Fibroblast of skin of abdomen (primary cell): ENCODE results near the gene WDR55.
"Not testable (repeated sequence)": the region's sequence is repeated elsewhere in the genome, so short reads cannot be mapped to it uniquely, and the experiment has no call there.

Experiments
- DNase-seq: peaks from one replicate; pipeline ENCODE4 v3.0.0-alpha.2; 2013

WDR55 gene

GRCh38 chr5:140658870-140659269 is 5.8 kb upstream of the WDR55 start:
- no peak for DNase-seq

GRCh38 chr5:140660371-140660770 is 4.3 kb upstream of the WDR55 start:
- not testable (repeated sequence) for DNase-seq

GRCh38 chr5:140664030-140664358 is 710 bp upstream of the WDR55 start:
- no peak for DNase-seq

GRCh38 chr5:140671035-140671434 is 6.3 kb downstream of the WDR55 start:
- not testable (repeated sequence) for DNase-seq

- DNase-seq, result no peak
Measured at GRCh38 chr5:140671472-140672125, 6.9 kb downstream of the WDR55 start.

- peak; percentile 28 for DNase-seq
Measured at GRCh38 chr5:140672455-140673186, 7.9 kb downstream of the WDR55 start.

- DNase-seq, result no peak
Measured at GRCh38 chr5:140673187-140673976, 8.7 kb downstream of the WDR55 start, which contains the start of gene DND1. Gene DND1 (minus strand): TSS chr5:140673576. CDS start chr5:140673542, 34 bp downstream.

GRCh38 chr5:140674211-140674610 is 9.5 kb downstream of the WDR55 start:
- DNase-seq, result no peak

- no peak for DNase-seq
Measured at GRCh38 chr5:140674629-140675028, 9.9 kb downstream of the WDR55 start.

- DNase-seq, result no peak
Measured at GRCh38 chr5:140677947-140678346, 13.2 kb downstream of the WDR55 start.

GRCh38 chr5:140678993-140679392 is 14.3 kb downstream of the WDR55 start:
- no peak for DNase-seq

GRCh38 chr5:140690376-140690932 is 25.8 kb downstream of the WDR55 start:
- DNase-seq, result no peak

- peak; percentile 93 for DNase-seq
Measured at GRCh38 chr5:140690941-140691924, 26.5 kb downstream of the WDR55 start, which contains the start of the genes HARS1 and HARS2. Gene HARS1 (minus strand): TSS chr5:140691370. CDS start chr5:140691304, 66 bp downstream. Gene HARS2 (plus strand): TSS chr5:140691455. CDS start chr5:140691649, 194 bp downstream.

GRCh38 chr5:140694276-140694675 is 29.6 kb downstream of the WDR55 start:
- DNase-seq, result no peak

- no peak for DNase-seq
Measured at GRCh38 chr5:140696891-140697492, 32.3 kb downstream of the WDR55 start.

- peak; percentile 98 for DNase-seq
Measured at GRCh38 chr5:140700177-140701144, 35.8 kb downstream of the WDR55 start, which contains the start of gene ZMAT2. Gene ZMAT2 (plus strand): TSS chr5:140700447. CDS start chr5:140700461, 14 bp downstream.

GRCh38 chr5:140707812-140708211 is 43.1 kb downstream of the WDR55 start:
- DNase-seq, result no peak

- DNase-seq, result not testable (repeated sequence)
Measured at GRCh38 chr5:140708787-140709186, 44.1 kb downstream of the WDR55 start.

GRCh38 chr5:140710899-140711552 is 46.3 kb downstream of the WDR55 start:
- peak; percentile 98 for DNase-seq
